OCI-LY7 (cell line): ENCODE data around the gene C22orf23. TPM values are rescaled to one million over a fixed set of nuclear protein-coding genes. Genes with fewer than 3 reads are reported as not detected.

Source experiments
- BruUV-seq: library from RNA; stranded (reverse); fragments of 400-500 nt; replicated peaks from 2 replicates; lab custom pipeline; 2021; lab: Mats Ljungman, UMichigan
- CTCF ChIA-PET: fragments of 300-600 bp; sonication (Branson Sonifier 250); formaldehyde crosslinking; loops from one replicate; lab custom pipeline; 2022; ENCODE audit warnings: antibody characterized with exemption; ENCODE audit not compliant: unreplicated experiment; lab: Charles Lee
- POLR2A ChIA-PET: fragments of 300-600 bp; sonication (Branson Sonifier 250); formaldehyde crosslinking; loops from one replicate; lab custom pipeline; 2022; ENCODE audit warnings: antibody characterized with exemption; lab: Charles Lee
- DNase-seq: peaks from one replicate; pipeline ENCODE4 v3.0.0-alpha.2; 2015; ENCODE audit warnings: low spot score
- H2AFZ ChIP-seq: fragments of 200-600 bp; sonication (generic), shearing (Covaris generic); 2 replicates; pipeline ENCODE4 v1.6.1; 2014; ENCODE audit warnings: mild to moderate bottlenecking, antibody characterized with exemption, low read length, moderate library complexity
- H3K27ac ChIP-seq: fragments of 200-600 bp; sonication (generic); 2 replicates; pipeline ENCODE4 v1.5.1; 2014; ENCODE audit warnings: mixed run types, low read depth, mild to moderate bottlenecking, moderate library complexity, low read length, inconsistent platforms; ENCODE audit not compliant: poor library complexity, severe bottlenecking
- H3K36me3 ChIP-seq: fragments of 200-600 bp; sonication (generic); 2 replicates; pipeline ENCODE4 v1.6.1; 2014; ENCODE audit warnings: mild to moderate bottlenecking, antibody characterized with exemption, low read length, moderate library complexity, mixed read lengths; ENCODE audit not compliant: insufficient read depth
- H3K4me1 ChIP-seq: fragments of 200-600 bp; sonication (generic); 2 replicates; pipeline ENCODE4 v1.5.1; 2014; ENCODE audit warnings: mild to moderate bottlenecking, low read length; ENCODE audit not compliant: insufficient read depth, poor library complexity, severe bottlenecking
- H3K4me2 ChIP-seq: fragments of 200-600 bp; sonication (generic); 2 replicates; pipeline ENCODE4 v1.6.1; 2014; ENCODE audit warnings: mild to moderate bottlenecking, low read length
- H3K4me3 ChIP-seq: fragments of 200-600 bp; sonication (generic); 2 replicates; pipeline ENCODE4 v1.5.1; 2014; ENCODE audit warnings: mild to moderate bottlenecking, low read depth, low read length; ENCODE audit not compliant: poor library complexity, severe bottlenecking
- H3K79me2 ChIP-seq: fragments of 200-600 bp; sonication (generic); 2 replicates; pipeline ENCODE4 v1.6.1; 2016; ENCODE audit warnings: low read depth, mild to moderate bottlenecking, low read length, moderate library complexity, mixed read lengths; ENCODE audit not compliant: insufficient read depth
- H3K9me2 ChIP-seq: fragments of 200-600 bp; sonication (generic); 2 replicates; pipeline ENCODE4 v1.6.1; 2016; ENCODE audit warnings: mild to moderate bottlenecking, low read length, mixed read lengths; ENCODE audit not compliant: insufficient read depth
- H3K9me3 ChIP-seq: fragments of 200-600 bp; sonication (generic); 2 replicates; pipeline ENCODE4 v1.6.1; 2014; ENCODE audit warnings: mild to moderate bottlenecking, mixed run types, low read length, mixed read lengths
- H4K20me1 ChIP-seq: fragments of 200-600 bp; sonication (generic); 2 replicates; pipeline ENCODE4 v1.6.1; 2014; ENCODE audit warnings: mild to moderate bottlenecking, antibody characterized with exemption, low read length, moderate library complexity, mixed read lengths; ENCODE audit not compliant: insufficient read depth
- EZH2phosphoT487 ChIP-seq: fragments of 200-600 bp; sonication (generic); IDR thresholded peaks from 2 replicates; pipeline ENCODE4 v1.6.1; 2018; ENCODE audit warnings: low read depth, borderline replicate concordance, mild to moderate bottlenecking, mixed run types, antibody characterized with exemption, low read length, moderate library complexity, mixed read lengths
- intact Hi-C: fragments of 100-400 bp; cut with micrococcal nuclease; formaldehyde crosslinking; loops from one replicate; pipeline ENCODE4 v1.10.0; 2022; ENCODE audit not compliant: unreplicated experiment
- total RNA-seq, 2 experiments: library from RNA; depleted of rRNA in 1 of 2; stranded (reverse); fragments of >200 nt in 1 of 2; shearing (Covaris generic) in 1 of 2; gene quantifications; 2 replicates each; pipeline ENCODE4 v1.2.3, GENCODE V29; 2014 to 2022
- TF ChIP-seq, protein P1 (sequence below): fragments of 200-600 bp; sonication (generic); conservative IDR thresholded peaks from 2 replicates; pipeline ENCODE4 v1.5.1; 2014; ENCODE audit warnings: mild to moderate bottlenecking, antibody characterized with exemption, low read length, moderate library complexity, mixed read lengths

The C22orf23 gene
- total RNA-seq, 2 experiments from 2014 or later = 0.57 to 1.2 TPM

DNA sequence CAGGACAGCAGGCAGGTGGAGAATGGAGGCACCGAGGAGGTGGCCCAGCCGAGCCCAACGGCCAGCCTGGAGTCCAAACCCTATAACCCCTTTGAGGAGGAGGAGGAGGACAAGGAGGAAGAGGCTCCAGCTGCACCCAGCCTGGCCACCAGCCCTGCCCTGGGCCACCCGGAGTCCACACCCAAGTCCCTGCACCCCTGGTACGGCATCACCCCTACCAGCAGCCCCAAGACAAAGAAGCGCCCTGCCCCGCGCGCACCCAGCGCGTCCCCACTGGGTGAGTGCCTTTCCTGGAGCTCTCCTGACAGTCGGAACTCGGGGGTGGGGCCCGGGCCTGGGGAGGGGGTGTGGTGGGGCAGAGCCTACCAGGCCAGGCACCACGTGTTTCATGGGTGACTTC, 27.6 kb downstream of the C22orf23 start:
- Histone ChIP-seq H3K4me1 (peaks cover 6% of the 10 kb centered on the region), H3K4me2 (no peak overlapping the region), H3K79me2 (no peaks in the 10 kb centered on the region), H3K9me2 (no peaks in the 10 kb centered on the region), H3K9me3 (no peaks in the 10 kb centered on the region), H3K36me3 (peaks cover 6% of the 10 kb centered on the region; the same call in 1 of the 2 replicates), H4K20me1 (no peaks in the 10 kb centered on the region), H3K27ac (no peak overlapping the region), H2AFZ (no peak overlapping the region), H3K4me3 (no peak overlapping the region)
- CTCF ChIA-PET = interaction anchor here (0.6 kb wide), 1 partner anchor 320 kb away, joined by 6 read pairs; no protein-coding TSS in a partner anchor
- TF ChIP-seq EZH2phosphoT487 = no peak
- TF ChIP-seq, protein P1, sequence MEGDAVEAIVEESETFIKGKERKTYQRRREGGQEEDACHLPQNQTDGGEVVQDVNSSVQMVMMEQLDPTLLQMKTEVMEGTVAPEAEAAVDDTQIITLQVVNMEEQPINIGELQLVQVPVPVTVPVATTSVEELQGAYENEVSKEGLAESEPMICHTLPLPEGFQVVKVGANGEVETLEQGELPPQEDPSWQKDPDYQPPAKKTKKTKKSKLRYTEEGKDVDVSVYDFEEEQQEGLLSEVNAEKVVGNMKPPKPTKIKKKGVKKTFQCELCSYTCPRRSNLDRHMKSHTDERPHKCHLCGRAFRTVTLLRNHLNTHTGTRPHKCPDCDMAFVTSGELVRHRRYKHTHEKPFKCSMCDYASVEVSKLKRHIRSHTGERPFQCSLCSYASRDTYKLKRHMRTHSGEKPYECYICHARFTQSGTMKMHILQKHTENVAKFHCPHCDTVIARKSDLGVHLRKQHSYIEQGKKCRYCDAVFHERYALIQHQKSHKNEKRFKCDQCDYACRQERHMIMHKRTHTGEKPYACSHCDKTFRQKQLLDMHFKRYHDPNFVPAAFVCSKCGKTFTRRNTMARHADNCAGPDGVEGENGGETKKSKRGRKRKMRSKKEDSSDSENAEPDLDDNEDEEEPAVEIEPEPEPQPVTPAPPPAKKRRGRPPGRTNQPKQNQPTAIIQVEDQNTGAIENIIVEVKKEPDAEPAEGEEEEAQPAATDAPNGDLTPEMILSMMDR = no peak
- no TSS peak for BruUV-seq
- intact Hi-C loops = no loop called here
- DNase-seq = no peak
- POLR2A ChIA-PET = interaction anchor here (0.7 kb wide), 1 partner anchor 16 kb away, joined by 3 read pairs; no protein-coding TSS in a partner anchor

DNA sequence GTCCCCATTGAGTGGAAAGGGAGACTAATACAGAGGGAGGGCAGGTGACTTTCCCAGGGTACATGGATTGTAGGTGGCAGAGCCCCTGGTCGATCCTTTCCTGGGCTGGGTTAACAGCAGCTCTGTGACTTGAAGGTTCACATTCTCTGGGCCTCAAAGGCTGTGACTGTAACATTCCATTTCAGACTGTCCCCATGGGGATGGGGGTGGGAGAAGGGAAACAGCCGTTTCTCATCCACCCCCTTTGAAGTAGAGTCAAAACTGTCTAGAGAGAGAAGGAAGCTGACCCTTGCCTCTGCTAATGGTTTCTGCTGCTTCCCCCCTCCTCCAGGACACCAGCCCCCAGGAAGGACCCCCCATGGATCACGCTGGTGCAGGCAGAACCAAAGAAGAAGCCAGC, 28.1 kb downstream of the C22orf23 start:
- TF ChIP-seq EZH2phosphoT487 = no peak
- TF ChIP-seq, protein P1 = no peak
- POLR2A ChIA-PET = interaction anchor here (0.7 kb wide), 1 partner anchor 15 kb away, joined by 3 read pairs; no protein-coding TSS in a partner anchor
- H3K27ac ChIP-seq = no peak overlapping the region
- H3K36me3 ChIP-seq = peaks cover 6% of the 10 kb centered on the region; the same call in 1 of the 2 replicates
- no TSS peak for BruUV-seq
- intact Hi-C loops = no loop called here
- H3K9me3 ChIP-seq = no peaks in the 10 kb centered on the region
- H3K4me2 ChIP-seq = no peak overlapping the region
- H4K20me1 ChIP-seq = no peaks in the 10 kb centered on the region
- H3K79me2 ChIP-seq = no peaks in the 10 kb centered on the region
- H3K4me1 ChIP-seq = peaks cover 2% of the 10 kb centered on the region
- DNase-seq = no peak
- CTCF ChIA-PET = interaction anchor here (0.6 kb wide), 1 partner anchor 320 kb away, joined by 6 read pairs; no protein-coding TSS in a partner anchor
- no peak overlapping the region for H2AFZ ChIP-seq
- H3K9me2 ChIP-seq = no peaks in the 10 kb centered on the region
- H3K4me3 ChIP-seq = no peak overlapping the region

DNA sequence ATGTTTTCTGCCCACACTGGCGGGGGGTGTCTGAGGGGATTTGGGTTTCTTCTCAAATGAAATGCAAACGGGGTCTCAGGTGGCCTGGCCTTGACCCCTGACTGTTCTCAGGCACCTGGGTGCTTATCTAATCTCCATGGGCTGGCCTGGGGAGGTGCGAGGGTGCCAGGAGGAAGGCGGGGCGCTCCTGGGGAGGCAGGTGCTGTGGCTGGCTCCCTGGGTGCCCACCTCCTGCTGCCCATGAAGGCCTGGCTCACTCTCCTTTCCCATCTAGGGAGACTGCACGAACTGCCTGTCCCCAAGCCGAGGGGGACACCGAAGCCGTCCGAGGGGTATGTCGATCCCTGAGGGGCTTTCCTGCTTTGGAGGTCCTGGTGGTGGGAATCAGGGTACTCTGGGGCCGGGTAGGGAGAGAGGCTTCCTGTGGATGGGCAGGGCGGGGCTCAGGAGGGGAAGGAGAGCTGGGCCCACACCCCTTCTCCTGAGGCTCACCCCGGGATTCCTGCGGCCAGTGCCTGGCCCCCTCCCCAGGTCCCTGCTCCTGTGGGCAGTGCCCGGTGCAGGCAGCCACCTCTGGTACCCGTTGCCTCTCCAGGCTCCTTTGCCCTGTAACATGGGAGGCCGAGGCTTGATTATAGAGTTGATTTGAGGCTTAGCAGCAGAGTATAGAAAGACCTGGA, 28.9 kb downstream of the C22orf23 start:
- CTCF ChIA-PET = no interaction called here
- intact Hi-C loops = no loop called here

More for the DNA sequence above, 28.9 kb downstream of the C22orf23 start:
- H3K79me2 ChIP-seq = no peaks in the 10 kb centered on the region
- peaks cover 6% of the 10 kb centered on the region; the same call in 1 of the 2 replicates for H3K36me3 ChIP-seq
- DNase-seq = no peak
- no peak overlapping the region for H3K27ac ChIP-seq
- no peak overlapping the region for H3K4me2 ChIP-seq
- no peaks in the 10 kb centered on the region for H4K20me1 ChIP-seq
- H3K9me2 ChIP-seq = no peaks in the 10 kb centered on the region
- POLR2A ChIA-PET = interaction anchor here (0.6 kb wide), 1 partner anchor 10 kb away, joined by 3 read pairs; no protein-coding TSS in a partner anchor
- H3K4me3 ChIP-seq = no peak overlapping the region
- no peak for TF ChIP-seq EZH2phosphoT487
- TF ChIP-seq, protein P1 = no peak
- H3K9me3 ChIP-seq = no peaks in the 10 kb centered on the region
- BruUV-seq = no TSS peak
- peaks cover 7% of the 10 kb centered on the region for H3K4me1 ChIP-seq
- no peak overlapping the region for H2AFZ ChIP-seq
